Progenitor cell of endocrine pancreas (in vitro differentiated cells): ENCODE measurements around the gene LYPLAL1. TPM values are rescaled to one million over a fixed set of nuclear protein-coding genes. Genes with fewer than 3 reads are reported as not detected.

Experiments
- DNase-seq: peaks from one replicate; pipeline ENCODE4 v3.0.0; 2021; ENCODE audit warnings: low spot score; ENCODE audit not compliant: unreplicated experiment
- H3K27ac Mint-ChIP-seq: 2 replicates; pipeline ENCODE4 v1.8.0; 2021; ENCODE audit warnings: mild to moderate bottlenecking, moderate library complexity, mixed read lengths
- H3K27me3 Mint-ChIP-seq: 2 replicates; pipeline ENCODE4 v1.8.0; 2021; ENCODE audit warnings: mixed read lengths
- H3K36me3 Mint-ChIP-seq: 2 replicates; pipeline ENCODE4 v1.8.0; 2022; ENCODE audit warnings: mixed read lengths; ENCODE audit not compliant: insufficient read depth
- H3K4me1 Mint-ChIP-seq: 2 replicates; pipeline ENCODE4 v1.8.0; 2021; ENCODE audit warnings: low read depth, mixed read lengths
- H3K4me3 Mint-ChIP-seq: 2 replicates; pipeline ENCODE4 v1.8.0; 2021; ENCODE audit warnings: low read depth, mild to moderate bottlenecking, moderate library complexity, mixed read lengths
- H3K9me3 Mint-ChIP-seq: 2 replicates; pipeline ENCODE4 v1.8.0; 2021; ENCODE audit warnings: low read depth, mixed read lengths
- CTCF ChIP-seq: fragments of 200-600 bp; sonication (generic); IDR thresholded peaks from one replicate; pipeline ENCODE4 v1.5.0; 2021; ENCODE audit warnings: antibody characterized with exemption, mild to moderate bottlenecking; ENCODE audit not compliant: unreplicated experiment
- total RNA-seq: library from RNA; stranded (reverse); gene quantifications from 2 replicates; pipeline ENCODE4 v1.2.1, GENCODE V29; 2021

The LYPLAL1 gene
- total RNA-seq, 1 donor from 2014 or later = 33.0 TPM

GRCh38 chr1:219130366-219130935 is 43.2 kb upstream of the LYPLAL1 start:
- Mint-ChIP-seq H3K4me3 (no peak overlapping the region), H3K27me3 (no peaks in the 10 kb centered on the region), H3K36me3 (peaks cover 4% of the 10 kb centered on the region), H3K4me1 (no peaks in the 10 kb centered on the region), H3K9me3 (peaks cover 9% of the 10 kb centered on the region), H3K27ac (no peak overlapping the region)
- DNase-seq = no peak
- TF ChIP-seq CTCF = no peak

GRCh38 chr1:219132939-219133338 is 40.7 kb upstream of the LYPLAL1 start:
- H3K36me3 Mint-ChIP-seq = peaks cover 4% of the 10 kb centered on the region
- peaks cover 13% of the 10 kb centered on the region for H3K9me3 Mint-ChIP-seq
- H3K4me1 Mint-ChIP-seq = no peaks in the 10 kb centered on the region
- no peak overlapping the region for H3K4me3 Mint-ChIP-seq
- DNase-seq = no peak
- no peak overlapping the region for H3K27ac Mint-ChIP-seq
- H3K27me3 Mint-ChIP-seq = no peaks in the 10 kb centered on the region
- TF ChIP-seq CTCF = no peak

GRCh38 chr1:219138747-219139146 is 34.9 kb upstream of the LYPLAL1 start:
- no peak for TF ChIP-seq CTCF
- H3K36me3 Mint-ChIP-seq = peaks cover 4% of the 10 kb centered on the region
- no peaks in the 10 kb centered on the region for H3K4me1 Mint-ChIP-seq
- H3K9me3 Mint-ChIP-seq = peaks cover 15% of the 10 kb centered on the region
- no peaks in the 10 kb centered on the region for H3K27me3 Mint-ChIP-seq
- no peak overlapping the region for H3K27ac Mint-ChIP-seq
- no peak for DNase-seq
- no peak overlapping the region for H3K4me3 Mint-ChIP-seq

GRCh38 chr1:219140303-219140877 is 33.3 kb upstream of the LYPLAL1 start:
- Mint-ChIP-seq H3K27me3 (no peaks in the 10 kb centered on the region), H3K4me1 (no peaks in the 10 kb centered on the region), H3K36me3 (no peaks in the 10 kb centered on the region), H3K9me3 (peaks cover 10% of the 10 kb centered on the region), H3K27ac (no peak overlapping the region), H3K4me3 (no peak overlapping the region)
- no peak for TF ChIP-seq CTCF
- no peak for DNase-seq

- Mint-ChIP-seq H3K4me1 (peaks cover 1% of the 10 kb centered on the region), H3K4me3 (no peak overlapping the region), H3K27me3 (no peaks in the 10 kb centered on the region), H3K27ac (no peak overlapping the region), H3K9me3 (no peaks in the 10 kb centered on the region), H3K36me3 (no peaks in the 10 kb centered on the region)
- DNase-seq = no peak
- no peak for TF ChIP-seq CTCF
Measured at GRCh38 chr1:219143735-219144134, 29.9 kb upstream of the LYPLAL1 start.
